ENCODE measurements around the gene DNAH2.
"Not testable (repeated sequence)": the region's sequence is repeated elsewhere in the genome, so short reads cannot be mapped to it uniquely, and the experiment has no call there.

DNAH2 gene

GRCh38 chr17:7803981-7804380, 86.4 kb downstream of the DNAH2 start:
- TF ChIP-seq CTCF (IDR thresholded peaks at IDR 0.05), result no peak
- H3K4me1 ChIP-seq (ENCODE audit: control insufficient read depth in 1 of 2, insufficient read depth in 1 of 2, low read depth in 1 of 2, low read length in 1 of 2), result no peaks in the 10 kb centered on the region
- no peaks in the 10 kb centered on the region for H3K9me3 ChIP-seq
- H3K27ac ChIP-seq, result no peak overlapping the region
- H3K27me3 ChIP-seq, result peaks cover 16% of the 10 kb centered on the region
- H3K4me3 ChIP-seq (ENCODE audit: low read depth in 1 of 2, low read length in 1 of 2), result no peak overlapping the region
- H3K36me3 ChIP-seq, result no peaks in the 10 kb centered on the region

- no peaks in the 10 kb centered on the region for H3K9me3 ChIP-seq
- H3K4me3 ChIP-seq (ENCODE audit: low read depth in 1 of 2, low read length in 1 of 2), result no peak overlapping the region
- H3K4me1 ChIP-seq (ENCODE audit: control insufficient read depth in 1 of 2, insufficient read depth in 1 of 2, low read depth in 1 of 2, low read length in 1 of 2), result no peaks in the 10 kb centered on the region
- TF ChIP-seq CTCF (IDR thresholded peaks at IDR 0.05), result no peak
- H3K27me3 ChIP-seq, result peaks cover 16% of the 10 kb centered on the region
- no peak overlapping the region for H3K27ac ChIP-seq
- H3K36me3 ChIP-seq, result no peaks in the 10 kb centered on the region
These were observed 89.0 kb downstream of the DNAH2 start for GRCh38 chr17:7806587-7806986.

GRCh38 chr17:7807206-7807605, 89.7 kb downstream of the DNAH2 start:
- Histone ChIP-seq H3K27me3 (peaks cover 16% of the 10 kb centered on the region), H3K4me3 (ENCODE audit: low read depth in 1 of 2, low read length in 1 of 2) (no peak overlapping the region), H3K27ac (no peak overlapping the region), H3K4me1 (ENCODE audit: control insufficient read depth in 1 of 2, insufficient read depth in 1 of 2, low read depth in 1 of 2, low read length in 1 of 2) (no peaks in the 10 kb centered on the region), H3K9me3 (no peaks in the 10 kb centered on the region), H3K36me3 (no peaks in the 10 kb centered on the region)
- no peak for TF ChIP-seq CTCF (IDR thresholded peaks at IDR 0.05)

GRCh38 chr17:7809086-7809790, 91.7 kb downstream of the DNAH2 start:
- H3K4me1 ChIP-seq (ENCODE audit: control insufficient read depth in 1 of 2, insufficient read depth in 1 of 2, low read depth in 1 of 2, low read length in 1 of 2), result no peaks in the 10 kb centered on the region
- H3K9me3 ChIP-seq, result no peaks in the 10 kb centered on the region
- H3K4me3 ChIP-seq (ENCODE audit: low read depth in 1 of 2, low read length in 1 of 2), result no peak overlapping the region
- no peaks in the 10 kb centered on the region for H3K36me3 ChIP-seq
- TF ChIP-seq CTCF (IDR thresholded peaks at IDR 0.05), result no peak
- peaks cover 10% of the 10 kb centered on the region for H3K27me3 ChIP-seq
- H3K27ac ChIP-seq, result no peak overlapping the region

- not testable (repeated sequence) for H3K4me3 ChIP-seq (ENCODE audit: low read depth in 1 of 2, low read length in 1 of 2); H3K4me1 ChIP-seq (ENCODE audit: control insufficient read depth in 1 of 2, insufficient read depth in 1 of 2, low read depth in 1 of 2, low read length in 1 of 2); H3K9me3 ChIP-seq; H3K27me3 ChIP-seq; H3K36me3 ChIP-seq; H3K27ac ChIP-seq
These were observed 92.3 kb downstream of the DNAH2 start for GRCh38 chr17:7809791-7810343.

GRCh38 chr17:7811251-7811650, 93.7 kb downstream of the DNAH2 start:
- Histone ChIP-seq H3K4me1 (ENCODE audit: control insufficient read depth in 1 of 2, insufficient read depth in 1 of 2, low read depth in 1 of 2, low read length in 1 of 2) (no peaks in the 10 kb centered on the region), H3K9me3 (no peaks in the 10 kb centered on the region), H3K4me3 (ENCODE audit: low read depth in 1 of 2, low read length in 1 of 2) (no peak overlapping the region), H3K36me3 (no peaks in the 10 kb centered on the region), H3K27ac (no peak overlapping the region), H3K27me3 (peaks cover 7% of the 10 kb centered on the region)
- TF ChIP-seq CTCF (IDR thresholded peaks at IDR 0.05), result no peak

All from neutrophil (primary cell).